Neural cell (in vitro differentiated cells): Measurements from ENCODE around the gene UVRAG.

Experiments
- MXI1 ChIP-seq: fragments of 450-650 bp; conservative IDR thresholded peaks from 2 replicates; pipeline ENCODE4 v1.6.1; 2014; ENCODE audit warnings: antibody characterized with exemption, mild to moderate bottlenecking; ENCODE audit not compliant: poor library complexity, severe bottlenecking
- POLR2AphosphoS5 ChIP-seq: IDR thresholded peaks from 2 replicates; pipeline ENCODE4 v1.6.1; 2012
- SMC3 ChIP-seq: fragments of 450-650 bp; conservative IDR thresholded peaks from 2 replicates; pipeline ENCODE4 v1.6.1; 2014; ENCODE audit warnings: antibody characterized with exemption, mild to moderate bottlenecking, moderate library complexity; ENCODE audit not compliant: poor library complexity

DNA sequence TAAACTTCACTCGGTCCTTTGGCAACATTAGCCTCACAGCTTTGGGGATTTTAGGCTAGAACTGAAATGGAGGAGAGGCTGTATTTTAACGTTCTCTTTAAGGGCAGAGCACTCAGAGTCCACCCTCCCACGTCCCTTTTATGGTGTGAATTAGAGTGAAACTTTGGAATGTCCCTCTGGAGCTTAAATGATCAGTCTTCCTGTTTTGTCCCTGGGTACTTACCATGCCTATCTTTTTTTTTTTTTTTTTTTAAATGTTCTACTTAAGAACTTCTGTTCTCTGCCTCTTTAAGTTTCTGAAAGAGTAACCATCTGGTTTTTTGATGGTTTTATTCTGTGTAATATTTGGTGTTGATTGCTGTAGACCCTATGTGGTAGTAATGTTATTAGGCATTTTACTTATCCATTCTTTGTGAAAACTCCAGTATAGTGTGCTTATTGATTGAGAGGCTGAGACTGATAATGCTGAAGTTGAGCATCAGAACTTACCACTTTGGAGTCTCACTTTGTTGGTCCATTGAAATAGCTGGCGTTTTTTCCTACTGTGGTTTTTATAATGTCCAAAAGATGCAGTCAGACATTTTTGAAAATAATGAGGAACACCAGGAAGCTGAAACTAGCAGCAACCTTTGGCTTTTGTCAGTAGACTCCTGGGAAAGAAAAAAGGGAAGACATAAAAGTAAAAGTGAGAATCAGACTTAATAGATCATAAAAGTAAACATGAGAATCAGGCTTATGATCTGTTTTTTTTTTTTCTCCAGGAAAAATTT is 11.6 kb downstream of the UVRAG start:
- no peak for TF ChIP-seq POLR2AphosphoS5
- no peak for TF ChIP-seq MXI1
- no peak for TF ChIP-seq SMC3
